Endothelial cell of umbilical vein (primary cell): ENCODE data around the gene XXYLT1.

Source experiments
- EZH2 ChIP-seq: IDR thresholded peaks from 2 replicates; pipeline ENCODE4 v1.6.1; 2012; ENCODE audit warnings: borderline replicate concordance, low read depth, mild to moderate bottlenecking, moderate library complexity, low read length, inconsistent platforms; ENCODE audit not compliant: severe bottlenecking
- FOS ChIP-seq: IDR thresholded peaks from 2 replicates; pipeline ENCODE4 v1.6.1; 2011; ENCODE audit warnings: mild to moderate bottlenecking, low read length, moderate library complexity, borderline replicate concordance; ENCODE audit not compliant: insufficient read depth
- JUN ChIP-seq: IDR thresholded peaks from 2 replicates; pipeline ENCODE4 v1.6.1; 2011; ENCODE audit warnings: borderline replicate concordance, low read depth; ENCODE audit not compliant: insufficient read length, insufficient read depth
- POLR2A ChIP-seq: IDR thresholded peaks from 2 replicates; pipeline ENCODE4 v1.6.1; 2012; ENCODE audit warnings: low read depth, mild to moderate bottlenecking, control low read depth, low read length
- POLR2AphosphoS5 ChIP-seq: IDR thresholded peaks from 2 replicates; pipeline ENCODE4 v1.6.1; 2012; ENCODE audit warnings: low read depth, mild to moderate bottlenecking, control low read depth, low read length, moderate library complexity; ENCODE audit not compliant: insufficient read depth
- TF ChIP-seq, protein P1 (sequence below), 2 donors: IDR thresholded peaks; 1 replicate in 1 of 2; 2 replicates in 1 of 2; pipeline ENCODE4 v1.5.1; 2011; ENCODE audit warnings: low read length in 2 of 2, mild to moderate bottlenecking in 2 of 2, moderate library complexity in 2 of 2, control low read depth in 1 of 2, inconsistent platforms in 1 of 2, low read depth in 1 of 2; ENCODE audit not compliant: insufficient read depth in 1 of 2; ENCODE audit errors: extremely low read depth in 1 of 2
- TF ChIP-seq, protein P2 (sequence below): IDR thresholded peaks from 2 replicates; pipeline ENCODE4 v1.6.1; 2011; ENCODE audit not compliant: insufficient read depth, insufficient read length

DNA sequence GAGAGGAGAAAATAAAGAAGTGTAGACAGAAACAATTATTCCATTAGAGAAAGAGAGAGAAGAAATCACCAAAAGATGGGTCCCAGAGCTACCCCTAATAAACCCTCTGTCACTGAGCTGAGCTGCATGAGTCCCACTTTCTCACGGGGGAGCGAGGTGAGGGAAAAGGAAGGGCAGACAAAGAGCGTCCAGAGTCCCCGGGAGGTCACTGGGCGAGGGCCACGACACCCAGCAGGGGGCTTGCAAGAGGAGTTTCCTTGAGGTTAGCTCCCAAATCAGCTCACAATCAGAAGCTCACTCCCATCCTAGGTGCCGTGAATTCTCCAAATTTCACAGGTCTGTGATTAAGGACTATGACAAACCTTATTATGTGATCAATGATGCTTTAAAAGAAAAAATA lies 62.3 kb downstream of the XXYLT1 start:
- TF ChIP-seq JUN: no peak
- TF ChIP-seq, protein P1, sequence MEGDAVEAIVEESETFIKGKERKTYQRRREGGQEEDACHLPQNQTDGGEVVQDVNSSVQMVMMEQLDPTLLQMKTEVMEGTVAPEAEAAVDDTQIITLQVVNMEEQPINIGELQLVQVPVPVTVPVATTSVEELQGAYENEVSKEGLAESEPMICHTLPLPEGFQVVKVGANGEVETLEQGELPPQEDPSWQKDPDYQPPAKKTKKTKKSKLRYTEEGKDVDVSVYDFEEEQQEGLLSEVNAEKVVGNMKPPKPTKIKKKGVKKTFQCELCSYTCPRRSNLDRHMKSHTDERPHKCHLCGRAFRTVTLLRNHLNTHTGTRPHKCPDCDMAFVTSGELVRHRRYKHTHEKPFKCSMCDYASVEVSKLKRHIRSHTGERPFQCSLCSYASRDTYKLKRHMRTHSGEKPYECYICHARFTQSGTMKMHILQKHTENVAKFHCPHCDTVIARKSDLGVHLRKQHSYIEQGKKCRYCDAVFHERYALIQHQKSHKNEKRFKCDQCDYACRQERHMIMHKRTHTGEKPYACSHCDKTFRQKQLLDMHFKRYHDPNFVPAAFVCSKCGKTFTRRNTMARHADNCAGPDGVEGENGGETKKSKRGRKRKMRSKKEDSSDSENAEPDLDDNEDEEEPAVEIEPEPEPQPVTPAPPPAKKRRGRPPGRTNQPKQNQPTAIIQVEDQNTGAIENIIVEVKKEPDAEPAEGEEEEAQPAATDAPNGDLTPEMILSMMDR (IDR thresholded peaks at IDR 0.05; ENCODE audit: extremely low read depth in 1 of 2, insufficient read depth in 1 of 2, low read depth in 1 of 2, low read length in 2 of 2): no peak
- no peak for TF ChIP-seq POLR2A
- TF ChIP-seq, protein P2, sequence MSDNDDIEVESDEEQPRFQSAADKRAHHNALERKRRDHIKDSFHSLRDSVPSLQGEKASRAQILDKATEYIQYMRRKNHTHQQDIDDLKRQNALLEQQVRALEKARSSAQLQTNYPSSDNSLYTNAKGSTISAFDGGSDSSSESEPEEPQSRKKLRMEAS: no peak
- no peak for TF ChIP-seq POLR2AphosphoS5
- TF ChIP-seq FOS: no peak
- TF ChIP-seq EZH2: no peak
